22Rv1 (cell line): ENCODE results near the gene CMBL.

Experiments
- CTCF ChIP-seq: fragments of 450-650 bp; IDR thresholded peaks from 2 replicates; pipeline ENCODE4 v1.5.1; 2017; ENCODE audit warnings: mild to moderate bottlenecking
- ZFX ChIP-seq: fragments of 450-650 bp; IDR thresholded peaks from 2 replicates; pipeline ENCODE4 v1.6.1; 2017; ENCODE audit warnings: antibody characterized with exemption, borderline replicate concordance

GRCh38 chr5:10259899-10260298, 47.8 kb downstream of the CMBL start:
- TF ChIP-seq CTCF, result no peak
- TF ChIP-seq ZFX, result no peak
